OCI-LY1 (cell line): Measurements from ENCODE around the gene SHKBP1.

ENCODE experiments used
- H2AFZ ChIP-seq: fragments of 200-600 bp; sonication (generic), shearing (Covaris generic); 2 replicates; pipeline ENCODE4 v1.6.0; 2014; ENCODE audit warnings: antibody characterized with exemption, mild to moderate bottlenecking, low read length
- H3F3A ChIP-seq: fragments of 200-600 bp; sonication (generic), shearing (Covaris generic); 2 replicates; pipeline ENCODE4 v1.6.0; 2014; ENCODE audit warnings: mild to moderate bottlenecking, antibody characterized with exemption, low read length, moderate library complexity; ENCODE audit not compliant: insufficient read depth
- H3K27ac ChIP-seq: fragments of 200-600 bp; sonication (generic); 2 replicates; pipeline ENCODE4 v1.5.1; 2014; ENCODE audit warnings: low read length, mixed run types, mild to moderate bottlenecking, low read depth; ENCODE audit not compliant: poor library complexity, severe bottlenecking
- H3K27me3 ChIP-seq: fragments of 200-600 bp; sonication (generic); 2 replicates; pipeline ENCODE4 v1.6.0; 2014; ENCODE audit warnings: antibody characterized with exemption, mild to moderate bottlenecking, low read length, moderate library complexity; ENCODE audit not compliant: insufficient read depth
- H3K36me3 ChIP-seq: fragments of 200-600 bp; sonication (generic); 2 replicates; pipeline ENCODE4 v1.6.1; 2014; ENCODE audit warnings: mild to moderate bottlenecking, antibody characterized with exemption, low read length, moderate library complexity, mixed read lengths; ENCODE audit not compliant: insufficient read depth
- H3K4me1 ChIP-seq: fragments of 200-600 bp; sonication (generic); 2 replicates; pipeline ENCODE4 v1.5.1; 2014; ENCODE audit warnings: mild to moderate bottlenecking, low read length, moderate library complexity; ENCODE audit not compliant: insufficient read depth, severe bottlenecking
- H3K4me2 ChIP-seq: fragments of 200-600 bp; sonication (generic), shearing (Covaris generic); 2 replicates; pipeline ENCODE4 v1.6.1; 2014; ENCODE audit warnings: low read length
- H3K4me3 ChIP-seq: fragments of 200-600 bp; sonication (generic); 2 replicates; pipeline ENCODE4 v1.5.1; 2014; ENCODE audit warnings: low read length, low read depth, mild to moderate bottlenecking, mixed read lengths; ENCODE audit not compliant: poor library complexity, severe bottlenecking
- H3K79me2 ChIP-seq: fragments of 200-600 bp; shearing (Covaris generic); 2 replicates; pipeline ENCODE4 v1.6.1; 2016; ENCODE audit warnings: mixed run types, low read length, mixed read lengths; ENCODE audit not compliant: insufficient read depth
- H3K9ac ChIP-seq: fragments of 200-600 bp; sonication (generic), shearing (Covaris generic); 2 replicates; pipeline ENCODE4 v1.6.1; 2014; ENCODE audit warnings: mild to moderate bottlenecking, low read length, mixed read lengths
- H3K9me2 ChIP-seq: fragments of 200-600 bp; sonication (generic), shearing (Covaris generic); 2 replicates; pipeline ENCODE4 v1.6.1; 2014; ENCODE audit warnings: low read depth, mild to moderate bottlenecking, low read length, mixed read lengths
- H3K9me3 ChIP-seq: fragments of 200-600 bp; shearing (Covaris generic); 2 replicates; pipeline ENCODE4 v1.6.1; 2014; ENCODE audit warnings: low read length, mixed read lengths
- H4K20me1 ChIP-seq: fragments of 200-600 bp; sonication (generic), shearing (Covaris generic); 2 replicates; pipeline ENCODE4 v1.6.0; 2016; ENCODE audit warnings: mild to moderate bottlenecking, low read length; ENCODE audit not compliant: insufficient read depth
- EZH2 ChIP-seq: fragments of 200-600 bp; sonication (generic), shearing (Covaris generic); IDR thresholded peaks from 2 replicates; pipeline ENCODE4 v1.8.0; 2017; ENCODE audit warnings: borderline replicate concordance, mixed run types, mild to moderate bottlenecking, antibody characterized with exemption, low read length, moderate library complexity, mixed read lengths
- TF ChIP-seq, protein P1 (sequence below): fragments of 200-600 bp; sonication (generic), shearing (Covaris generic); IDR thresholded peaks from 2 replicates; pipeline ENCODE4 v1.5.1; 2017; ENCODE audit warnings: mild to moderate bottlenecking, antibody characterized with exemption, low read length, moderate library complexity, mixed read lengths

The SHKBP1 gene

DNA sequence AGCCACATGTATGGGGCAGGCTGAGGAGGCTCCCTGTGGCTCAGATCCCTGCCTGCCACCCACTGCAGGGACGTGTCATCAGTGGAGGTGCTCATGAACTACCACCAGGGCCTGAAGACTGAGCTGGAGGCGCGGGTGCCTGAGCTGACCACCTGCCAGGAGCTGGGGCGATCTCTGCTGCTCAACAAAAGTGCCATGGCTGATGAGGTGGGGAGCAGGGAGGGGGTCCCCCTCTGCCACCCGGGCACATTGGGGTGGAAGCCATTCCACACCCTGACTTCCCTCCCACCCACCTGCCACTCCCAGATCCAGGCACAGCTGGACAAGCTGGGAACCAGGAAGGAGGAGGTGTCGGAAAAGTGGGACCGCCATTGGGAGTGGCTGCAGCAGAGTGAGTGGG lies 11.3 kb upstream of the SHKBP1 start:
- Histone ChIP-seq H3K9ac (no peak overlapping the region), H3K9me3 (no peaks in the 10 kb centered on the region), H3K4me2 (no peak overlapping the region), H3F3A (no peaks in the 10 kb centered on the region), H3K27me3 (no peaks in the 10 kb centered on the region), H3K27ac (no peak overlapping the region), H3K79me2 (no peaks in the 10 kb centered on the region), H3K9me2 (no peaks in the 10 kb centered on the region), H4K20me1 (no peaks in the 10 kb centered on the region), H3K4me3 (no peak overlapping the region), H3K4me1 (peaks cover 4% of the 10 kb centered on the region), H3K36me3 (no peaks in the 10 kb centered on the region), H2AFZ (no peak overlapping the region)
- no peak for TF ChIP-seq EZH2
- TF ChIP-seq, protein P1, sequence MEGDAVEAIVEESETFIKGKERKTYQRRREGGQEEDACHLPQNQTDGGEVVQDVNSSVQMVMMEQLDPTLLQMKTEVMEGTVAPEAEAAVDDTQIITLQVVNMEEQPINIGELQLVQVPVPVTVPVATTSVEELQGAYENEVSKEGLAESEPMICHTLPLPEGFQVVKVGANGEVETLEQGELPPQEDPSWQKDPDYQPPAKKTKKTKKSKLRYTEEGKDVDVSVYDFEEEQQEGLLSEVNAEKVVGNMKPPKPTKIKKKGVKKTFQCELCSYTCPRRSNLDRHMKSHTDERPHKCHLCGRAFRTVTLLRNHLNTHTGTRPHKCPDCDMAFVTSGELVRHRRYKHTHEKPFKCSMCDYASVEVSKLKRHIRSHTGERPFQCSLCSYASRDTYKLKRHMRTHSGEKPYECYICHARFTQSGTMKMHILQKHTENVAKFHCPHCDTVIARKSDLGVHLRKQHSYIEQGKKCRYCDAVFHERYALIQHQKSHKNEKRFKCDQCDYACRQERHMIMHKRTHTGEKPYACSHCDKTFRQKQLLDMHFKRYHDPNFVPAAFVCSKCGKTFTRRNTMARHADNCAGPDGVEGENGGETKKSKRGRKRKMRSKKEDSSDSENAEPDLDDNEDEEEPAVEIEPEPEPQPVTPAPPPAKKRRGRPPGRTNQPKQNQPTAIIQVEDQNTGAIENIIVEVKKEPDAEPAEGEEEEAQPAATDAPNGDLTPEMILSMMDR: no peak

DNA sequence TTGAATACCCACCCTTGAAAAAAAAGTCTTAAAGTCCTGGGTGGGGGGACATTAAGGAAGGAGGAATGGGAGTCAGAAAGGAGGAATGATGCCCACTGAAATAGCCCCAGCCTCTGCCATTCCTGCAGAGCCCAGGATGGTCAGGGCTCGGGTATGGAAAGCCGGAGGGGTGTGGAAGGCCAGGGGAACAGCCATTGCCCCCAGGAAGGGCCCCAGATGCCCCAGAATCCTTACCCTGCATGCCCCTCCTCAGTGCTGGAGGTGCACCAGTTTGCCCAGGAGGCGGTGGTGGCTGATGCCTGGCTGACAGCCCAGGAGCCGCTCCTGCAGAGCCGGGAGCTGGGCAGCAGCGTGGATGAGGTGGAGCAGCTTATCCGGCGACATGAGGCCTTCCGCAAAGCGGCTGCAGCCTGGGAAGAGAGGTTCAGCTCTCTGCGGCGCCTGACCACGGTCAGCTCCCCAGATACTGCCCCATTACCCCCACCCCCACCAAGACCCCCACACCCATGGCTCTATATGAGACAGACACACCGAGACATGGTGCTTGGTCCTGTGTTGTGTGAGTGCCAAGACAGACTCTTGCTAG lies 10.7 kb upstream of the SHKBP1 start:
- H3K36me3 ChIP-seq: no peaks in the 10 kb centered on the region
- no peaks in the 10 kb centered on the region for H3K9me3 ChIP-seq
- no peaks in the 10 kb centered on the region for H3K79me2 ChIP-seq
- peaks cover 6% of the 10 kb centered on the region for H3K4me1 ChIP-seq
- no peaks in the 10 kb centered on the region for H4K20me1 ChIP-seq
- no peak overlapping the region for H2AFZ ChIP-seq
- TF ChIP-seq EZH2: no peak
- TF ChIP-seq, protein P1: no peak
- H3K27ac ChIP-seq: no peak overlapping the region
- no peaks in the 10 kb centered on the region for H3K9me2 ChIP-seq
- H3K27me3 ChIP-seq: no peaks in the 10 kb centered on the region
- no peak overlapping the region for H3K9ac ChIP-seq
- no peak overlapping the region for H3K4me2 ChIP-seq
- no peak overlapping the region for H3K4me3 ChIP-seq
- H3F3A ChIP-seq: no peaks in the 10 kb centered on the region

DNA sequence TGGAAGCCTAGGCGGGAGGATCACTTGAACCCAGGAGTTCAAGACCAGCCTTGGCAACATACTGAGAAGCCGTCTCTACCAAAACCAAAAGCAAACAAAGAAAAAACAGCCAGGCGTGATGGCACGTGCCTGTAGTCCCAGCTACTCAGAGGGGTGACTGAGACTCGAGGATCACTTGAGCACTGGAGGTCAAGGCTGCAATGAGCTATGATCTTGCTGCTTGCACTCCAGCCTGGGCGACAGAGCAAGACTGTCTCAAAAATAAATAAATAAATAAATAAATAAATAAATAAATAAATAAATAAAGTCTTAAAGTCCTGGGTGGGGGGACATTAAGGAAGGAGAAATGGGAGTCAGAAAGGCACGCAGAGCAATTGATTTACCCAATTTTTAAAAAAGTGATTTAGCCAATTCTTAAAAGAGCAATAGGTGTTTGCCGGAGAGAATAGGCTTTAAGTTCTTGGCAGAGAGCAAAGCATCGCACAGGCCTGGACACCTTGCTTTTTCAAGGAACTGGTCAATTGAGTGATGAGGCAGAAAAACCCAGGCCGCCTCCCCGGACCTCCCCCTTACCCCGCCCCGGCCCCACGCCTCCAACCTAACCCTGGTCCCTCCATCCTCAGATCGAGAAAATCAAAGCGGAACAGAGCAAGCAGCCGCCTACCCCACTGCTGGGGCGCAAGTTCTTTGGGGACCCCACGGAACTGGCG lies 9.5 kb upstream of the SHKBP1 start:
- no peaks in the 10 kb centered on the region for H3K36me3 ChIP-seq
- no peaks in the 10 kb centered on the region for H3K9me3 ChIP-seq
- H3K4me2 ChIP-seq: no peak overlapping the region
- H4K20me1 ChIP-seq: no peaks in the 10 kb centered on the region
- H3F3A ChIP-seq: no peaks in the 10 kb centered on the region
- no peaks in the 10 kb centered on the region for H3K27me3 ChIP-seq
- TF ChIP-seq, protein P1: no peak
- no peak for TF ChIP-seq EZH2
- no peak overlapping the region for H3K4me3 ChIP-seq
- H3K9me2 ChIP-seq: no peaks in the 10 kb centered on the region
- no peak overlapping the region for H3K9ac ChIP-seq
- H3K4me1 ChIP-seq: peaks cover 12% of the 10 kb centered on the region
- H2AFZ ChIP-seq: no peak overlapping the region
- H3K79me2 ChIP-seq: no peaks in the 10 kb centered on the region
- H3K27ac ChIP-seq: no peak overlapping the region
